Activated T-cell treated with anti-CD3 and anti-CD28 coated beads for 4 hours (primary cell): ENCODE data around the gene FAM181A.

Experiments
- DNase-seq: peaks from one replicate; pipeline ENCODE4 v3.0.0-alpha.2; 2020

The FAM181A gene

GRCh38 chr14:93905623-93906022 is 21.5 kb upstream of the FAM181A start:
- DNase-seq: no peak

- peak; percentile 24 for DNase-seq
Observed at GRCh38 chr14:93906341-93907329, 20.5 kb upstream of the FAM181A start.

- DNase-seq: no peak
Observed at GRCh38 chr14:93909429-93910128, 17.6 kb upstream of the FAM181A start.

GRCh38 chr14:93911975-93912615 is 15.0 kb upstream of the FAM181A start:
- DNase-seq: no peak

GRCh38 chr14:93912782-93913181 is 14.4 kb upstream of the FAM181A start:
- DNase-seq: no peak

GRCh38 chr14:93914278-93914677 is 12.9 kb upstream of the FAM181A start:
- no peak for DNase-seq

GRCh38 chr14:93915070-93915705 is 12.0 kb upstream of the FAM181A start:
- no peak for DNase-seq

- no peak for DNase-seq
Observed at GRCh38 chr14:93915800-93916199, 11.3 kb upstream of the FAM181A start.

GRCh38 chr14:93916498-93916897 is 10.6 kb upstream of the FAM181A start:
- DNase-seq: no peak

GRCh38 chr14:93917141-93917540 is 10.0 kb upstream of the FAM181A start:
- DNase-seq: no peak

- DNase-seq: no peak
Observed at GRCh38 chr14:93921001-93921806, 5.9 kb upstream of the FAM181A start.

- DNase-seq: no peak
Observed at GRCh38 chr14:93923626-93924025, 3.5 kb upstream of the FAM181A start.

- DNase-seq: no peak
Observed at GRCh38 chr14:93924592-93925355, 2.4 kb upstream of the FAM181A start.

GRCh38 chr14:93925374-93925895 is 1.7 kb upstream of the FAM181A start:
- DNase-seq: no peak

- DNase-seq: no peak
Observed at GRCh38 chr14:93926245-93926872, 785 bp upstream of the FAM181A start.

GRCh38 chr14:93927800-93928145 is 629 bp downstream of the FAM181A start:
- DNase-seq: no peak

GRCh38 chr14:93928184-93929047 is 1.3 kb downstream of the FAM181A start:
- no peak for DNase-seq

GRCh38 chr14:93929048-93929535 is 1.9 kb downstream of the FAM181A start:
- DNase-seq: no peak

- no peak for DNase-seq
Observed at GRCh38 chr14:93929657-93930056, 2.5 kb downstream of the FAM181A start.
